ENCODE measurements around the gene FER.

FER gene

GRCh38 chr5:109161914-109162683 is 414.4 kb downstream of the FER start:
- Histone ChIP-seq H3K27ac (ENCODE audit: extremely low read depth, low read depth, low read length) (no peak overlapping the region), H3K4me3 (ENCODE audit: low read depth, low read length) (no peak overlapping the region), H3K36me3 (ENCODE audit: control insufficient read depth in 2 of 2, insufficient read depth in 1 of 2, low read length in 2 of 2) (no peaks in the 10 kb centered on the region), H3K4me1 (ENCODE audit: control insufficient read depth, insufficient read depth, low read length) (no peaks in the 10 kb centered on the region), H3K9me3 (ENCODE audit: control insufficient read depth, insufficient read depth, low read depth, low read length) (no peaks in the 10 kb centered on the region)
- ChIA-PET POLR2A (no interaction called here), CTCF (no interaction called here)
- TF ChIP-seq ZNF658 (tag by site-specific recombination; IDR thresholded peaks at IDR 0.05) (no peak), ZNF398 (tag by site-specific recombination; IDR thresholded peaks at IDR 0.05) (no peak), ZBTB20 (tag by site-specific recombination; IDR thresholded peaks at IDR 0.05) (no peak), ZNF10 (tag by site-specific recombination; IDR thresholded peaks at IDR 0.05) (no peak), ZNF292 (tag by site-specific recombination; IDR thresholded peaks at IDR 0.05; ENCODE audit: borderline replicate concordance, low read depth) (no peak), ZBTB49 (tag by site-specific recombination; IDR thresholded peaks at IDR 0.05; ENCODE audit: low read depth) (no peak), ZNF350 (tag by site-specific recombination; IDR thresholded peaks at IDR 0.05) (no peak), REST (tag by site-specific recombination; IDR thresholded peaks at IDR 0.05) (no peak), ZNF404 (tag by site-specific recombination; IDR thresholded peaks at IDR 0.05) (no peak), ZNF654 (tag by site-specific recombination; IDR thresholded peaks at IDR 0.05; ENCODE audit: low read depth) (no peak), KLF9 (tag by site-specific recombination; IDR thresholded peaks at IDR 0.05; ENCODE audit: low read depth) (no peak), ZNF362 (tag by site-specific recombination; IDR thresholded peaks at IDR 0.05) (no peak), ZSCAN23 (tag by site-specific recombination; IDR thresholded peaks at IDR 0.05) (no peak), ZNF558 (tag by site-specific recombination; IDR thresholded peaks at IDR 0.05) (no peak)

GRCh38 chr5:109163336-109163735 is 415.6 kb downstream of the FER start:
- ChIA-PET CTCF (no interaction called here), POLR2A (no interaction called here)
- no peaks in the 10 kb centered on the region for H3K9me3 ChIP-seq (ENCODE audit: control insufficient read depth, insufficient read depth, low read depth, low read length)
- no peak overlapping the region for H3K4me3 ChIP-seq (ENCODE audit: low read depth, low read length)
- H3K27ac ChIP-seq (ENCODE audit: extremely low read depth, low read depth, low read length): no peak overlapping the region
- no peaks in the 10 kb centered on the region for H3K36me3 ChIP-seq (ENCODE audit: control insufficient read depth in 2 of 2, insufficient read depth in 1 of 2, low read length in 2 of 2)
- H3K4me1 ChIP-seq (ENCODE audit: control insufficient read depth, insufficient read depth, low read length): no peaks in the 10 kb centered on the region
- no peak for TF ChIP-seq ZNF184 (tag by site-specific recombination; IDR thresholded peaks at IDR 0.05)
- no peak for TF ChIP-seq REST (tag by site-specific recombination; IDR thresholded peaks at IDR 0.05)
- TF ChIP-seq ZNF514 (tag by site-specific recombination; IDR thresholded peaks at IDR 0.05): no peak
- no peak for TF ChIP-seq ZNF354C (tag by site-specific recombination; IDR thresholded peaks at IDR 0.05; ENCODE audit: borderline replicate concordance, low read depth)
- no peak for TF ChIP-seq ZNF596 (tag by site-specific recombination; IDR thresholded peaks at IDR 0.05)
- no peak for TF ChIP-seq ZNF747 (tag by site-specific recombination; IDR thresholded peaks at IDR 0.05)
- no peak for TF ChIP-seq ZNF555 (tag by site-specific recombination; conservative IDR thresholded peaks at IDR 0.05)
